GM18861 (cell line): ENCODE results near the gene EIF3K.

Experiments
- ATAC-seq: cut with Tn5 transposase; IDR thresholded peaks from one replicate; pipeline ENCODE4 v1.9.1; 2021; ENCODE audit not compliant: unreplicated experiment

EIF3K gene

DNA sequence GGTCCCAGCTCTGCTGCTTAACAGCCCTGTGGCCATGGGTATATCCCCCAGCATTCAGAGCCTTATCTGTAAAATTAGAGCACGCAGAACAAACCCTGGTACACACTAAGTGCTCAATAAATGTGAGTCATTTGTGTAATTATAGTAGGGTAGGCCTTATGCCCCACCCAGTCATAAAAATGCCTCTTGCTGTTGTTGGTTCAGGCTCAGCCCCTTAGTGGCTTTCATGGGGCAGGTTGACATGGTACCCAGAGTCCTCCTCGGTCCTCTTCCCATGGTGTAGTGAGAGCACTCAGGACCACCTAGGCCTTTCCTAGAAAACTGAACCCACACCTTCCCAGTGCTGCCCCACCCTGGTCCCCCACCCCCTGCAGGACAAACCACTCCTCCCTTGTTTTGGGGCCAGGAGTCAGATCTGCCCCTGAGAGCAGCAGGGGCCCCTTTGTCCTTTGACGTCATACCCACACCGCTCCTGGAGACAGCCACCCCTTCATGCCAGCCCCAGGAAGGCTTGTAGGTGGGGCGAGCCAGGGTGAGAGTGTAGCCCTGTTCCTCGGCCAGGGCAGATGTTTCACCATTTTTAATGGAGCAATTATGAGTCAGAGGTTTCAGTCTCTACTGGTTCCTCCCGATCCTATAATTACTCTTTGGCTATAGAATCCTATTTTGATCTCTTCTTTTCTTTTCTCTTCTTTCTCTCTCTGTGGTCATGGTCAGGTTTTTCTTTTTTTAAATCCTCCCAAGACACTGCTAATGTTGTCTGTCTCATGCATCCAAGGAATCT lies 65.3 kb downstream of the EIF3K start:
- no peak for ATAC-seq

GRCh38 chr19:38684862-38685665 lies 66.1 kb downstream of the EIF3K start:
- no peak for ATAC-seq

DNA sequence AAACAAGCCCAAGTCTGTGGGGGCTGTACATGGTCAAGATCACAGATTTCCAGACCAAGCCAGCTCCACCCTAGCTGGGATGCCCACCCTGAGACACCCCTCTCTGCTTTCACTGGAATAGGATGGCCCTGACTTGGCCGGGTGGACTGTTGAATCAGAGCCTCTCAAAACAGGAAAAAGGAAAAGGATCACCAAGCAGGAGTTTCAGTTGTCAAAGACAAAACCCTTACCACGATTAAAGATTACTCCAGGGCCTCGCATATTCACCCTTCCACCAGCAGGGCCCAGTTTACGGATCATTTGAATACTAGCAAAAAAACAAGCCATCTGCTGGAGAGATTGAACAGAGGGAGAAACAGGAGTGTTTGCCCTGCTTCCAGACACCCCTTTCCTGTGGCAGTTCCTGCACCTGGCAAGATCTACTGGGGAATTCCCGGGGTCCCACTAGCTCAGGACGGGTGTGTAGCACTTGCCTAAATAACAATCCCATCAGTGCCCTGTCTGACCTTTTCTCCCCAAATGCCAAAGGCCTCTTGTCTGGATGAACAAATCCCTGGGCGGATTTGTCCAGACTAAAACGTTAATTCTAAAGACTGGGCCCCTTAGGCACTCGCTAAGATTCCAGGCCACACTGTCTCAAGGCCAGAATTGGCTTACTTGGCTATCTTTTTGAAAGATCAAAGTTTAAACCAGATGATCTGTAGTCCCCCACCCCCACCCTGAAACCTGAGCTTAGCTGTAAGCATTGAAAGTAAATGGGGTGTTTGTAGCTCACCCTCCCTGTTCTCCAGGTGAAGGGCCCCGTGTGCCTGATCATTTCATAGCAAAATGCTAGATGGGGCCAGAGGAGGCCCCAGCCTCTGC lies 66.9 kb downstream of the EIF3K start:
- ATAC-seq, result no peak

DNA sequence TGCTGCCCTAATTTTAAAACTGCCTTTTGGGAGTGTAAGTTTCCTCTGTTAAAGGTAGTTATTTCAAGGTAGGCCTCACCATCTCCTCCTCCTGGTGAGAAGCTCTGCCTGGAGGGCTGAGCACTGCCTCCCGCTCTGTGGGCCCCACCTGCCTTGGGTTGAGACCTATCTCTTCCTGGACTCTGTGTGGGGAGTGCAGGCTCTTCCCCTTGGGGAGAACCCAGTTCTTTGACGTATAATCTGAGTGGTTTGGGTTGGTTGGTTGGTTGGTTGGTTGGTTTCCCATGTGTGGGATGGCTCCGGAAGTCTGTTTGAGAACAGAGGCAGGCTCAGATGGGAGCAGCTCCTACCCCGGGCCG lies 67.5 kb downstream of the EIF3K start:
- ATAC-seq, result no peak
